Measurements from ENCODE around the gene MASP1.

GRCh38 chr3:187185759-187186158 lies 105.8 kb downstream of the MASP1 start:
- no peak for TF ChIP-seq CTCF (conservative IDR thresholded peaks at IDR 0.05 in 1 of 2, IDR thresholded peaks at IDR 0.05 in 1 of 2; ENCODE audit: low read depth in 1 of 2, low read length in 2 of 2)
- TF ChIP-seq EZH2 (IDR thresholded peaks at IDR 0.05; ENCODE audit: low read length, missing control alignments), result no peak

Data from fibroblast of lung (primary cell).